GM13977 (cell line): ENCODE measurements around the gene PRLHR.

Experiments used
- DNase-seq: peaks from one replicate; pipeline ENCODE4 v3.0.0; 2012; ENCODE audit warnings: low spot score
- CTCF ChIP-seq: IDR thresholded peaks from 2 replicates; pipeline ENCODE4 v1.5.1; 2012; ENCODE audit warnings: mild to moderate bottlenecking, control low read depth; ENCODE audit not compliant: insufficient read depth; ENCODE audit errors: extremely low read depth, missing control alignments
- in situ Hi-C: fragments of 300-500 bp; cut with MboI; formaldehyde crosslinking; loops from one replicate; pipeline ENCODE4 v1.12.0; 2022; ENCODE audit warnings: low sequenced_read_pairs, low pct_unique_long_range_greater_than_20kb, mixed read lengths, inconsistent platforms; ENCODE audit not compliant: unreplicated experiment

Gene PRLHR

DNA sequence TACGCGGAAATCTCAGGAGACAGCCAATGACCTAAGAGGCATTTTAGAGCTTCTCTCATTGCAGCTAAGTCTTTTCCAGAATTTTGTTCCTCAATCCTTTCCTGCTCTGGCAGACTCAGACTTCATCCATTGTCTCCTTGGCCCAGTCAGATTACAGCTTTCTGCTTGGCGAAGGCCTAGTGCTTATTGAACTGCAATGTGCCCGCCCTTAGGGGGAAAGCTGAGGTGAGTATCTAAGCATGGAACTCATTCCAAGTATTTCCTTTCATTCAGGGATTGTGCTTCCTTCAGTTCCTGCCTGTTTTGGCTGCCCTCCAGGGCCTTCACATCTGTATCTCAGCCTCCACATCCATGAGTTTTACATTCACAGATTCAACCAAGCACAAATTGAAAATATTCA lies 37.5 kb downstream of the PRLHR start:
- TF ChIP-seq CTCF = no peak
- in situ Hi-C loops = no loop called here
- no peak for DNase-seq

- in situ Hi-C loops = no loop called here
- no peak for TF ChIP-seq CTCF
- DNase-seq = no peak
Measured at GRCh38 chr10:118551535-118552100, 43.8 kb downstream of the PRLHR start.

- no peak for DNase-seq
- no peak for TF ChIP-seq CTCF
- in situ Hi-C loops = no loop called here
Measured at GRCh38 chr10:118547282-118547681, 48.2 kb downstream of the PRLHR start.

DNA sequence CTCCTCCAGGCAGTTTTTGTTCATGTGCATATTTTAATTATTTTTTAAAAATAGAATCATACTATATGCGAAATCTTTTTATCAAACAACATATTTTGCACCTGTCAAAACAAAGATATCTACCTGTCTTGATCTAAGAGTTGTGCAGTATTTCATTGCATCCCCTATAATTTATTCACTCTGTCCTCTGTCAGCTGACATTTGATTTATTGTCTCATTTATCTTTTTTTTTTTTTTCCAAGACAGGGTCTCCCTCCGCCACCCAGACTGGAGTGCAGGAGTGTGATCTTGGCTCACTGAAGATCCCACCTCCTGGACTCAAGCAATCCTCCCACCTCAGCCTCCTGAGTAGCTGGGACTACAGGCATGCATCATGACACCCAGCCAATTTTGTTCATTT lies 49.0 kb downstream of the PRLHR start:
- no peak for TF ChIP-seq CTCF
- DNase-seq = no peak
- in situ Hi-C loops = no loop called here

GRCh38 chr10:118545381-118545780 lies 50.1 kb downstream of the PRLHR start:
- TF ChIP-seq CTCF = no peak
- in situ Hi-C loops = no loop called here
- DNase-seq = no peak

- TF ChIP-seq CTCF = no peak
- in situ Hi-C loops = no loop called here
- no peak for DNase-seq
Measured at GRCh38 chr10:118544401-118544948, 51.0 kb downstream of the PRLHR start.
